ENCODE data around the gene ARHGEF9. TPM values are rescaled to one million over a fixed set of nuclear protein-coding genes. Genes with fewer than 3 reads are reported as not detected.
A peak's percentile ranks its signal among the peaks of the same experiment; 100 is the strongest.
"Not testable (repeated sequence)": the region's sequence is repeated elsewhere in the genome, so short reads cannot be mapped to it uniquely, and the experiment has no call there.

Gene ARHGEF9
- 10 to 100 TPM; 42.8 to 54.1 TPM for total RNA-seq

GRCh38 chrX:63784902-63785707 is at the start of gene ARHGEF9:
ARHGEF9 (minus strand) TSS chrX:63785214; CDS start chrX:63785145, 69 bp downstream.
- Mint-ChIP-seq H3K4me3 (peak within 1 kb of the TSS; percentile 7), H3K9me3 (ENCODE audit: low read depth) (no peaks in the 10 kb centered on the region), H3K27me3 (peaks cover 4% of the 10 kb centered on the region), H3K27ac (no peak within 1 kb of the TSS), H3K4me1 (no peaks in the 10 kb centered on the region), H3K36me3 (no peaks in the 10 kb centered on the region)
- DNase-seq = no peak
- CTCF ChIA-PET = no interaction called here
- ATAC-seq = no peak

GRCh38 chrX:63825446-63825845 is 40.4 kb upstream of the ARHGEF9 start:
- H3K36me3 Mint-ChIP-seq; H3K4me1 Mint-ChIP-seq; DNase-seq; H3K4me3 Mint-ChIP-seq; ATAC-seq; H3K9me3 Mint-ChIP-seq (ENCODE audit: low read depth); H3K27ac Mint-ChIP-seq; CTCF ChIA-PET; H3K27me3 Mint-ChIP-seq: not testable (repeated sequence)

GRCh38 chrX:63818156-63818555 is 33.1 kb upstream of the ARHGEF9 start:
- CTCF ChIA-PET = no interaction called here
- no peaks in the 10 kb centered on the region for H3K27me3 Mint-ChIP-seq
- H3K4me1 Mint-ChIP-seq = no peaks in the 10 kb centered on the region
- ATAC-seq (no peak), DNase-seq (no peak)
- no peak overlapping the region for H3K27ac Mint-ChIP-seq
- no peaks in the 10 kb centered on the region for H3K36me3 Mint-ChIP-seq
- no peak overlapping the region for H3K4me3 Mint-ChIP-seq
- no peaks in the 10 kb centered on the region for H3K9me3 Mint-ChIP-seq (ENCODE audit: low read depth)

- Mint-ChIP-seq H3K36me3 (no peaks in the 10 kb centered on the region), H3K4me1 (no peaks in the 10 kb centered on the region), H3K9me3 (ENCODE audit: low read depth) (no peaks in the 10 kb centered on the region), H3K4me3 (no peak overlapping the region), H3K27me3 (no peaks in the 10 kb centered on the region), H3K27ac (no peak overlapping the region)
- DNase-seq = no peak
- no peak for ATAC-seq
- CTCF ChIA-PET = no interaction called here
These were observed 32.7 kb upstream of the ARHGEF9 start for GRCh38 chrX:63817696-63818095.

- Mint-ChIP-seq H3K9me3 (ENCODE audit: low read depth) (no peaks in the 10 kb centered on the region), H3K4me1 (no peaks in the 10 kb centered on the region), H3K27me3 (no peaks in the 10 kb centered on the region), H3K27ac (no peak overlapping the region), H3K4me3 (no peak overlapping the region), H3K36me3 (no peaks in the 10 kb centered on the region)
- CTCF ChIA-PET = no interaction called here
- no peak for DNase-seq
- no peak for ATAC-seq
These were observed 27.8 kb upstream of the ARHGEF9 start for GRCh38 chrX:63812823-63813222.

GRCh38 chrX:63810746-63811145 is 25.7 kb upstream of the ARHGEF9 start:
- Mint-ChIP-seq H3K27me3 (no peaks in the 10 kb centered on the region), H3K36me3 (no peaks in the 10 kb centered on the region), H3K27ac (no peak overlapping the region), H3K4me3 (no peak overlapping the region), H3K9me3 (ENCODE audit: low read depth) (no peaks in the 10 kb centered on the region), H3K4me1 (no peaks in the 10 kb centered on the region)
- CTCF ChIA-PET = no interaction called here
- ATAC-seq = no peak
- DNase-seq = no peak

- H3K27me3 Mint-ChIP-seq = no peaks in the 10 kb centered on the region
- H3K4me1 Mint-ChIP-seq = no peaks in the 10 kb centered on the region
- ATAC-seq (no peak), DNase-seq (no peak)
- no peaks in the 10 kb centered on the region for H3K9me3 Mint-ChIP-seq (ENCODE audit: low read depth)
- H3K27ac Mint-ChIP-seq = no peak overlapping the region
- H3K4me3 Mint-ChIP-seq = no peak overlapping the region
- H3K36me3 Mint-ChIP-seq = no peaks in the 10 kb centered on the region
- CTCF ChIA-PET = no interaction called here
These were observed 24.2 kb upstream of the ARHGEF9 start for GRCh38 chrX:63809173-63809572.

- H3K9me3 Mint-ChIP-seq (ENCODE audit: low read depth); H3K36me3 Mint-ChIP-seq; CTCF ChIA-PET; H3K27ac Mint-ChIP-seq; DNase-seq; ATAC-seq; H3K4me3 Mint-ChIP-seq; H3K4me1 Mint-ChIP-seq: not testable (repeated sequence)
- H3K27me3 Mint-ChIP-seq = peaks cover 14% of the 10 kb centered on the region
These were observed 10.4 kb upstream of the ARHGEF9 start for GRCh38 chrX:63795406-63795805.

- no peak for DNase-seq
- Mint-ChIP-seq H3K4me3 (no peak overlapping the region), H3K27me3 (peaks cover 4% of the 10 kb centered on the region), H3K27ac (no peak overlapping the region), H3K36me3 (no peaks in the 10 kb centered on the region), H3K9me3 (ENCODE audit: low read depth) (no peaks in the 10 kb centered on the region), H3K4me1 (no peaks in the 10 kb centered on the region)
- ATAC-seq = no peak
- CTCF ChIA-PET = no interaction called here
These were observed 660 bp upstream of the ARHGEF9 start for GRCh38 chrX:63785708-63786040.

GRCh38 chrX:63784346-63784901 is 590 bp downstream of the ARHGEF9 start:
- CTCF ChIA-PET = no interaction called here
- Mint-ChIP-seq H3K36me3 (no peaks in the 10 kb centered on the region), H3K27me3 (peaks cover 4% of the 10 kb centered on the region), H3K27ac (no peak overlapping the region), H3K9me3 (ENCODE audit: low read depth) (no peaks in the 10 kb centered on the region), H3K4me1 (no peaks in the 10 kb centered on the region), H3K4me3 (no peak overlapping the region)
- DNase-seq (no peak), ATAC-seq (no peak)

- Mint-ChIP-seq H3K36me3 (no peaks in the 10 kb centered on the region), H3K27me3 (peaks cover 4% of the 10 kb centered on the region), H3K4me3 (no peak overlapping the region), H3K27ac (no peak overlapping the region), H3K4me1 (no peaks in the 10 kb centered on the region), H3K9me3 (ENCODE audit: low read depth) (no peaks in the 10 kb centered on the region)
- CTCF ChIA-PET = no interaction called here
- DNase-seq (no peak), ATAC-seq (no peak)
These were observed 2.5 kb downstream of the ARHGEF9 start for GRCh38 chrX:63782515-63782914.

GRCh38 chrX:63768760-63769159 is 16.3 kb downstream of the ARHGEF9 start:
- CTCF ChIA-PET = no interaction called here
- ATAC-seq = no peak
- DNase-seq = no peak
- Mint-ChIP-seq H3K4me3 (no peak overlapping the region), H3K9me3 (ENCODE audit: low read depth) (peaks cover 2% of the 10 kb centered on the region), H3K27ac (no peak overlapping the region), H3K4me1 (peaks cover 2% of the 10 kb centered on the region), H3K27me3 (peaks cover 5% of the 10 kb centered on the region), H3K36me3 (peaks cover 1% of the 10 kb centered on the region)

GRCh38 chrX:63765712-63766111 is 19.3 kb downstream of the ARHGEF9 start:
- H3K36me3 Mint-ChIP-seq = peaks cover under 1% of the 10 kb centered on the region
- H3K9me3 Mint-ChIP-seq (ENCODE audit: low read depth) = peaks cover 2% of the 10 kb centered on the region
- peaks cover 5% of the 10 kb centered on the region for H3K27me3 Mint-ChIP-seq
- CTCF ChIA-PET = no interaction called here
- peaks cover 10% of the 10 kb centered on the region for H3K4me1 Mint-ChIP-seq
- no peak for DNase-seq
- H3K4me3 Mint-ChIP-seq = no peak overlapping the region
- no peak for ATAC-seq
- no peak overlapping the region for H3K27ac Mint-ChIP-seq

GRCh38 chrX:63764946-63765345 is 20.1 kb downstream of the ARHGEF9 start:
- H3K4me3 Mint-ChIP-seq = no peak overlapping the region
- peaks cover 2% of the 10 kb centered on the region for H3K9me3 Mint-ChIP-seq (ENCODE audit: low read depth)
- CTCF ChIA-PET = no interaction called here
- peaks cover 5% of the 10 kb centered on the region for H3K27me3 Mint-ChIP-seq
- DNase-seq (no peak), ATAC-seq (no peak)
- peaks cover 10% of the 10 kb centered on the region for H3K4me1 Mint-ChIP-seq
- H3K36me3 Mint-ChIP-seq = peaks cover 2% of the 10 kb centered on the region
- no peak overlapping the region for H3K27ac Mint-ChIP-seq
